PC-3 (cell line): ENCODE data around the gene AARSD1. TPM values are rescaled to one million over a fixed set of nuclear protein-coding genes. Genes with fewer than 3 reads are reported as not detected.
"Not testable (repeated sequence)": the region's sequence is repeated elsewhere in the genome, so short reads cannot be mapped to it uniquely, and the experiment has no call there.

Experiments used
- ATAC-seq: fragments of 200-7000 bp; cut with Tn5 transposase; 2 replicates; pipeline ENCODE4 v1.9.1; 2020; ENCODE audit warnings: mild to moderate bottlenecking, moderate library complexity
- BruUV-seq: library from RNA; stranded (reverse); fragments of 400-500 nt; replicated peaks from 2 replicates; lab custom pipeline; 2021; lab: Mats Ljungman, UMichigan
- CTCF ChIA-PET: fragments of 300-600 bp; sonication (Branson Sonifier 250); formaldehyde crosslinking; loops from one replicate; lab custom pipeline; 2022; ENCODE audit warnings: antibody characterized with exemption; lab: Charles Lee
- POLR2A ChIA-PET: fragments of 300-600 bp; sonication (Branson Sonifier 250); formaldehyde crosslinking; loops from one replicate; lab custom pipeline; 2022; ENCODE audit warnings: antibody characterized with exemption; ENCODE audit not compliant: unreplicated experiment; lab: Charles Lee
- DNase-seq: peaks from one replicate; pipeline ENCODE4 v3.0.0-alpha.2; 2015
- H2AFZ ChIP-seq: fragments of 300-600 bp; sonication (generic); 2 replicates; pipeline ENCODE4 v1.6.0; 2016; ENCODE audit warnings: antibody characterized with exemption, low read length
- H3F3A ChIP-seq: fragments of 300-600 bp; sonication (generic); one replicate; pipeline ENCODE4 v1.6.0; 2017; ENCODE audit warnings: antibody characterized with exemption, low read length, control low read depth, mild to moderate bottlenecking; ENCODE audit not compliant: unreplicated experiment
- H3K27ac ChIP-seq: fragments of 300-600 bp; sonication (generic); 2 replicates; pipeline ENCODE4 v1.5.1; 2016; ENCODE audit warnings: mild to moderate bottlenecking, low read length
- H3K27me3 ChIP-seq: fragments of 300-600 bp; sonication (generic); 2 replicates; pipeline ENCODE4 v1.6.1; 2016; ENCODE audit warnings: low read length, mixed read lengths
- H3K36me3 ChIP-seq: fragments of 300-600 bp; sonication (generic); 2 replicates; pipeline ENCODE4 v1.6.1; 2016; ENCODE audit warnings: low read depth, mixed run types, low read length, mixed read lengths
- H3K4me1 ChIP-seq: fragments of 300-600 bp; sonication (generic); 2 replicates; pipeline ENCODE4 v1.5.1; 2016; ENCODE audit warnings: low read length; ENCODE audit not compliant: insufficient read depth
- H3K4me2 ChIP-seq: fragments of 300-600 bp; sonication (generic); 2 replicates; pipeline ENCODE4 v1.6.0; 2016; ENCODE audit warnings: low read length
- H3K4me3 ChIP-seq: fragments of 300-600 bp; sonication (generic); 2 replicates; pipeline ENCODE4 v1.5.1; 2016; ENCODE audit warnings: mild to moderate bottlenecking, low read length, mixed read lengths
- H3K79me2 ChIP-seq: fragments of 300-600 bp; sonication (generic); 2 replicates; pipeline ENCODE4 v1.6.1; 2017; ENCODE audit warnings: low read length, mixed read lengths
- H3K9ac ChIP-seq: fragments of 300-600 bp; sonication (generic); 2 replicates; pipeline ENCODE4 v1.6.0; 2016; ENCODE audit warnings: mild to moderate bottlenecking, low read length
- H3K9me2 ChIP-seq: fragments of 300-600 bp; sonication (generic); replicated peaks from 2 replicates; pipeline ENCODE4 v1.6.1; 2016; ENCODE audit warnings: mixed run types, low read length, mixed read lengths
- H3K9me3 ChIP-seq: fragments of 300-600 bp; sonication (generic); 2 replicates; pipeline ENCODE4 v1.6.1; 2016; ENCODE audit warnings: low read length, mixed read lengths
- H4K20me1 ChIP-seq: fragments of 300-600 bp; sonication (generic); 2 replicates; pipeline ENCODE4 v1.6.1; 2016; ENCODE audit warnings: low read length, mixed read lengths
- EZH2 ChIP-seq: fragments of 300-600 bp; sonication (generic); IDR thresholded peaks from one replicate; pipeline ENCODE4 v1.6.1; 2017; ENCODE audit warnings: antibody characterized with exemption, mild to moderate bottlenecking, low read length; ENCODE audit not compliant: unreplicated experiment
- EZH2phosphoT487 ChIP-seq: fragments of 300-600 bp; sonication (generic); IDR thresholded peaks from 2 replicates; pipeline ENCODE4 v1.6.1; 2018; ENCODE audit warnings: mild to moderate bottlenecking, antibody characterized with exemption, low read length, borderline replicate concordance
- intact Hi-C: fragments of 100-400 bp; cut with micrococcal nuclease; formaldehyde crosslinking; loops from 2 replicates; pipeline ENCODE4 v1.9.0; 2023
- total RNA-seq: library from RNA; depleted of rRNA; stranded (reverse); fragments of >200 nt; gene quantifications from 2 replicates; pipeline ENCODE4 v1.2.3, GENCODE V29; 2014
- TF ChIP-seq, protein P1 (sequence below): fragments of 300-600 bp; sonication (generic); conservative IDR thresholded peaks from 2 replicates; pipeline ENCODE4 v1.5.1; 2017; ENCODE audit warnings: antibody characterized with exemption, low read depth, mild to moderate bottlenecking, low read length

The AARSD1 gene
- total RNA-seq, 1 experiment from 2014 or later, result 32.5 TPM

GRCh38 chr17:42997390-42997983 is 33.2 kb upstream of the AARSD1 start:
- TF ChIP-seq EZH2phosphoT487 (no peak), EZH2 (no peak)
- TF ChIP-seq, protein P1, sequence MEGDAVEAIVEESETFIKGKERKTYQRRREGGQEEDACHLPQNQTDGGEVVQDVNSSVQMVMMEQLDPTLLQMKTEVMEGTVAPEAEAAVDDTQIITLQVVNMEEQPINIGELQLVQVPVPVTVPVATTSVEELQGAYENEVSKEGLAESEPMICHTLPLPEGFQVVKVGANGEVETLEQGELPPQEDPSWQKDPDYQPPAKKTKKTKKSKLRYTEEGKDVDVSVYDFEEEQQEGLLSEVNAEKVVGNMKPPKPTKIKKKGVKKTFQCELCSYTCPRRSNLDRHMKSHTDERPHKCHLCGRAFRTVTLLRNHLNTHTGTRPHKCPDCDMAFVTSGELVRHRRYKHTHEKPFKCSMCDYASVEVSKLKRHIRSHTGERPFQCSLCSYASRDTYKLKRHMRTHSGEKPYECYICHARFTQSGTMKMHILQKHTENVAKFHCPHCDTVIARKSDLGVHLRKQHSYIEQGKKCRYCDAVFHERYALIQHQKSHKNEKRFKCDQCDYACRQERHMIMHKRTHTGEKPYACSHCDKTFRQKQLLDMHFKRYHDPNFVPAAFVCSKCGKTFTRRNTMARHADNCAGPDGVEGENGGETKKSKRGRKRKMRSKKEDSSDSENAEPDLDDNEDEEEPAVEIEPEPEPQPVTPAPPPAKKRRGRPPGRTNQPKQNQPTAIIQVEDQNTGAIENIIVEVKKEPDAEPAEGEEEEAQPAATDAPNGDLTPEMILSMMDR, result no peak
- ATAC-seq (peak; percentile 18), DNase-seq (peak; percentile 9)
- Histone ChIP-seq H4K20me1 (peaks cover 16% of the 10 kb centered on the region; the same call in 1 of the 2 replicates), H2AFZ (no peak overlapping the region), H3K4me1 (peaks cover 36% of the 10 kb centered on the region), H3K4me2 (peak overlapping the region; percentile 68), H3K27me3 (no peaks in the 10 kb centered on the region), H3K27ac (0 out of 2 replicates have a peak overlapping the region, but pooled peaks have one; percentile 3), H3K4me3 (peak overlapping the region; percentile 59), H3K9me2 (no peaks in the 10 kb centered on the region), H3F3A (no peaks in the 10 kb centered on the region), H3K79me2 (peaks cover 27% of the 10 kb centered on the region), H3K36me3 (peaks cover 34% of the 10 kb centered on the region), H3K9ac (0 out of 2 replicates have a peak overlapping the region, but pooled peaks have one; percentile 5), H3K9me3 (no peaks in the 10 kb centered on the region)
- no TSS peak for BruUV-seq
- CTCF ChIA-PET, result interaction anchor here (0.6 to 1.6 kb wide), 9 partner anchors 13 to 1192 kb away, joined by 3 to 22 read pairs (median 4); partner anchors contain the start of genes RUNDC1 and WNK4
- intact Hi-C loops, result loop anchor here (5.0 kb wide), 1 partner anchor 150 kb away; no protein-coding TSS in a partner anchor
- POLR2A ChIA-PET, result interaction anchor here (0.6 to 1.2 kb wide), 7 partner anchors 11 to 1895 kb away, joined by 3 to 7 read pairs (median 4); no protein-coding TSS in a partner anchor

DNA sequence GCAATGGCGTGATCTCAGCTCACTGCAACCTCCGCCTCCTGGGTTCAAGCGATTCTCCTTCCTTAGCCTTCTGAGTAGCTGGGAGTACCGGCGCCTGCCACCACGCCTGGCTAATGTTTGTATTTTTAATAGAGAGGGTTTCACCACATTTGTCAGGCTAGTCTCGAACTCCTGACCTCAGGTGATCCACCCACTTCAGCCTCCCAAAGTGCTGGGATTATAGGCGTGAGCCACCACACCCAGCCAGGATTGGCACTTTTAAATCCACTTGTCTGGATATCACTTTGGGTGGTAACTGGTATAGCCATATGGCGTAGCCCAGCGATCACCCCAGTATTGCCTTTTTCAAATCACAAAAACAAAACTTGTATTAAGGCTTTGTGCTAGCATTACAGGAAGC is 29.7 kb upstream of the AARSD1 start:
- Histone ChIP-seq H3K36me3 (peaks cover 29% of the 10 kb centered on the region), H3F3A (peaks cover 19% of the 10 kb centered on the region), H3K79me2 (peaks cover 13% of the 10 kb centered on the region), H3K4me1 (peaks cover 33% of the 10 kb centered on the region)
- H3K9me2 ChIP-seq, intact Hi-C loops, H3K27me3 ChIP-seq, DNase-seq, H3K9me3 ChIP-seq, H3K4me3 ChIP-seq, H3K27ac ChIP-seq, H3K9ac ChIP-seq, CTCF ChIA-PET, ATAC-seq, POLR2A ChIA-PET, H4K20me1 ChIP-seq, H2AFZ ChIP-seq, H3K4me2 ChIP-seq, BruUV-seq: not testable (repeated sequence)

DNA sequence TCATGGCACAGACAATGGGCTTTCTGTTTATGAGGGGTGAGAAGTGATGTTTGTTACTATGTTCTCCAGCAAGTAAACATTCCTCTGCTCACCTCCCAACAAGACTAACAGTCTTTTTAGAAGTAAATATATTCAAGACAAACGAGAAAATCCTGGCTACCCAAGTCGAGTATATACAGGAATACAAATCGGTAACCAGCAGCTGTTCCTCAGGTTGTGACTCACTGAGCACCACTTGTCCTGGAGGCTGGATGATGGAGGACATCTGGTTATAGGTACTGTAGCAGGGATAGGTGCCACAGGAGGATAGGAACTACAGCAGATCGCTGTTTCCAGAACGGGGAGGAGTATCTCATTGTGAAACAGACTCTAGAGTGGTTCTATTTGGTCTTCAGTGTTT is 28.6 kb upstream of the AARSD1 start:
- no TSS peak for BruUV-seq
- H4K20me1 ChIP-seq, result no peaks in the 10 kb centered on the region
- ATAC-seq, result no peak
- peaks cover 36% of the 10 kb centered on the region for H3K36me3 ChIP-seq
- DNase-seq, result no peak
- H3K27me3 ChIP-seq, result no peaks in the 10 kb centered on the region
- H3K9ac ChIP-seq, result no peak overlapping the region
- H3K9me3 ChIP-seq, result no peaks in the 10 kb centered on the region
- peaks cover 7% of the 10 kb centered on the region; the same call in 1 of the 2 replicates for H3K79me2 ChIP-seq
- H3K4me3 ChIP-seq, result no peak overlapping the region
- TF ChIP-seq EZH2 (no peak), EZH2phosphoT487 (no peak)
- TF ChIP-seq, protein P1, result no peak
- peaks cover 39% of the 10 kb centered on the region for H3K4me1 ChIP-seq
- no peak overlapping the region for H3K4me2 ChIP-seq
- CTCF ChIA-PET, result no interaction called here
- peaks cover 22% of the 10 kb centered on the region for H3F3A ChIP-seq
- no peaks in the 10 kb centered on the region for H3K9me2 ChIP-seq
- intact Hi-C loops, result no loop called here
- no peak overlapping the region for H2AFZ ChIP-seq
- no peak overlapping the region for H3K27ac ChIP-seq
- POLR2A ChIA-PET, result no interaction called here
